SKM-1 (cell line): Measurements from ENCODE around the gene MBNL1.
"Not testable (repeated sequence)": the region's sequence is repeated elsewhere in the genome, so short reads cannot be mapped to it uniquely, and the experiment has no call there.

ENCODE experiments used
- DNase-seq: peaks from one replicate; lab custom pipeline; 2025; ENCODE audit not compliant: unreplicated experiment; lab: John Stamatoyannopoulos, UW

The MBNL1 gene

GRCh38 chr3:152396867-152397266 lies 128.1 kb downstream of the MBNL1 start:
- no peak for DNase-seq

DNA sequence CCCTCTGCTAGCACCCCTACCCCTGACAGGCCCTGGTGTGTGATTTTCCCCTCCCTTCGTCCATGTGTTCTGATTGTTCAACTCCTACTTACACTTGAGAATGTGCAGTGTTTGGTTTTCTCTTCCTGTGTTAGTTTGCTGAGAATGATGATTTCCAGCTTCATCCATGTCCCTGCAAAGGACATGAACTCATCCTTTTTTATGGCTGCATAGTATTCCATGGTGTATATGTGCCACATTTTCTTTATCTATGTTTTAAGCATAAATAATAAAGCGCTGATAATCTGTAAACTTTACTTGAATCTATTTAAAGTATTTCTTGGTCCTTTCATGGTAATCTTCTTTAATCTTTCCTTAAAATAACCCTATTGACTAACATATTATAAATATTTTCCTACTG lies 128.6 kb downstream of the MBNL1 start:
- DNase-seq, result not testable (repeated sequence)

DNA sequence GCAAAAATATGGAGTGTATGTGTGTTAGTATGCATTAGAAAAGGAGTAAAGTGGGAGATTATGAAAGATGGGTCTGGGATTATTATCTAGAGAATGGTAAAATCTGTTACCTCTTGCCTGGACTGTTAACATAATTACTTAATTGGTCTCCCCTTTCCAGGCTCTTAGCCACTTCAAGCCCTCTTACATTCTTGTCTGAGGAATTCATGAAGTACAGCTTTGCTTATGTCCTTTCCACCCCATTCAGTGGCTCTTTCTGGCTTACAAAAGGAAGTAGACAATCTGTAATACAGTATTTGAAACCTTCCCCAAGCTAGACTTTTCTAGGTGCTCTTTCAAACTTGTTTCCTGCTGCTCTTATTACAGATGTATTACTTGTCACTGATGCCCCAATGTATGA lies 129.8 kb downstream of the MBNL1 start:
- DNase-seq, result no peak

GRCh38 chr3:152399374-152399773 lies 130.6 kb downstream of the MBNL1 start:
- DNase-seq, result no peak

- DNase-seq, result no peak
Observed at GRCh38 chr3:152400887-152401286, 132.2 kb downstream of the MBNL1 start.

- no peak for DNase-seq
Observed at GRCh38 chr3:152402695-152403451, 134.1 kb downstream of the MBNL1 start.

- DNase-seq, result no peak
Observed at GRCh38 chr3:152403632-152404066, 134.9 kb downstream of the MBNL1 start.

GRCh38 chr3:152404976-152405375 lies 136.2 kb downstream of the MBNL1 start:
- DNase-seq, result no peak

GRCh38 chr3:152405915-152406802 lies 137.4 kb downstream of the MBNL1 start:
- DNase-seq, result peak; percentile 21

- DNase-seq, result no peak
Observed at GRCh38 chr3:152413240-152413639, 144.5 kb downstream of the MBNL1 start.

- DNase-seq, result no peak
Observed at GRCh38 chr3:152416808-152417580, 148.3 kb downstream of the MBNL1 start.

DNA sequence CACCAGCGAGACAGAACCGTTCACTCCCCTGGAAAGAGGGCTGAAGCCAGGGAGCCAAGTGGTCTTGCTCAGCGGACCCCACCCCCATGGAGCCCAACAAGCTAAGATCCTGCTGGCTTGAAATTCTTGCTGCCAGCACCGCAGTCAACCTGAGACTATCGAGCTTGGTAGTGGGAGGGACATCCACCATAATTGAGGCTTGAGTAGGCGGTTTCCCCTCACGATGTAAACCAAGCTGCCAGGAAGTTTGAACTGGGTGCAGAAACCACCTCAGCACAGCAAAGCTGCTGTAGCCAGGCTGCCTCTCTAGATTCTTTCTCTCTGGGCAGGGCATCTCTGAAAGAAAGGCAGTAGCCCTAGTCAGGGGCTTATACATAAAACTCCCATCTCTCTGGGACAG lies 151.0 kb downstream of the MBNL1 start:
- DNase-seq, result no peak

DNA sequence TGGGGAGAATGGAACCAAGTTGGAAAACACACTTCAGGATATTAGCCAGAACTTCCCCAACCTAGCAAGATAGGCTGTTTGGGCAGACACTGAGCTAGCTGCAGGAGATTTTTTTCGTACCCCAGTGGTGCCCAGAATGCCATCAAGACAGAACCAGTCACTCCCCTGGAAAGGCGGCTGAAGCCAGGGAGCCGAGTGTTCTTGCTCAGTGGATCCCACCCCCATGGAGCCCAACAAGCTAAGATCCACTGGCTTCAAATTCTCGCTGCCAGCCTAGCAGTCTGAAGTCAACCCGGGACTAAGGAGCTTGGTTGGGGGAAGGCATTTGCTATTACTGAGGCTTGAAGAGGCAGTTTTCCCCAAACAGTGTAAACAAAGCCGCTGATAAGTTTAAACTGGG lies 152.4 kb downstream of the MBNL1 start:
- DNase-seq, result no peak

DNA sequence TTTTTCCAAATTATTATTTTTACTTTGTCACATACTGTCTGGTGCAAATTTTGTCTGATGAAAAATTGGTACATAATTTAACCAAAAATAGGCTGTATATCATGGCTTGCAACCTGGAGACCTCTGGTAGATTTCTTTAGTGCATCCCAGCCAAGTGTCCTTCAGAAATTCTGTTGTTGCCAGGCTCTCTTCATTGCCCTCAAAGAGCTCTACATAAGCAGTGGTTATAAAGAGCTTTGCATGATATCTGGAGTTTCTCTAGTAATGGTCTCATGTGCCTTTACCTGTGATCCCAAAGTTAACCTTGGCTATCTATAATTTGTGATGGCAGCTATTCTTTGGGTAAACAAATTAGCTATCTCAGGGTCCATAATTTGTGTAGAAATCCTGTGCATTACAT lies 157.7 kb downstream of the MBNL1 start:
- DNase-seq, result no peak

GRCh38 chr3:152428577-152428976 lies 159.8 kb downstream of the MBNL1 start:
- no peak for DNase-seq

GRCh38 chr3:152430223-152431002 lies 161.7 kb downstream of the MBNL1 start:
- no peak for DNase-seq

DNA sequence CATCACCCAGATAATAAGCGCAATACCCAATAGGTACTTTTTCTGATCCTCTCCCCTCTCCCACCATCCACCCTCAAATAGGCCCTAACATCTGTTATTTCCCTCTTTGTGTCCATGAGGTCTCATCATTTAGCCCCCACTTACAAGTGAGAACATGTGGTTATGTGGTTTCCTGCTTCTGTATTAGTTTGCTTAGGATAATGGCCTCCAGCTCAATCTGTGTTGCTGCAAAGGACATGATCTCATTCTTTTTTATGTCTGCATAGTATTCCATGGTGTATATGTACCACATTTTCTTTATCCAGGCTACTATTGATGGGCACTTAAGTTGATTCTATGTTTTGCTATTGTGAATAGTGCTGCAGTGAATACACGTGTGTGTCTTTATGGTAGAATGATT lies 165.4 kb downstream of the MBNL1 start:
- DNase-seq, result no peak

- DNase-seq, result not testable (repeated sequence)
Observed at GRCh38 chr3:152435210-152435609, 166.5 kb downstream of the MBNL1 start.

- DNase-seq, result no peak
Observed at GRCh38 chr3:152436707-152437590, 168.2 kb downstream of the MBNL1 start.

- DNase-seq, result no peak
Observed at GRCh38 chr3:152438181-152438580, 169.5 kb downstream of the MBNL1 start.
